Stimulated activated CD8-positive, alpha-beta memory T cell treated with anti-CD3 and anti-CD28 coated beads, Interleukin-7, amount 100 ng/mL, for 1 hour (primary cell): ENCODE data around the gene MFN1.
A peak's percentile ranks its signal among the peaks of the same experiment; 100 is the strongest.
"Not testable (repeated sequence)": the region's sequence is repeated elsewhere in the genome, so short reads cannot be mapped to it uniquely, and the experiment has no call there.

Source experiments
- DNase-seq, 2 donors: peaks; one replicate each; pipeline ENCODE4 v3.0.0-alpha.2; 2020; ENCODE audit warnings: low read depth in 2 of 2

The MFN1 gene

GRCh38 chr3:179347345-179348194 is at the start of gene MFN1:
Gene MFN1, plus strand, starts transcription at chr3:179347709. Its CDS starts 1,143 bp downstream, at chr3:179348852.
- peak; percentile 71 to 75 for DNase-seq

- DNase-seq: no peak
Measured at GRCh38 chr3:179297971-179298725, 49.4 kb upstream of the MFN1 start.

- DNase-seq: no peak
Measured at GRCh38 chr3:179299316-179299715, 48.2 kb upstream of the MFN1 start.

- DNase-seq: no peak
Measured at GRCh38 chr3:179299999-179300613, 47.4 kb upstream of the MFN1 start.

- DNase-seq: no peak
Measured at GRCh38 chr3:179301645-179302044, 45.9 kb upstream of the MFN1 start.

- DNase-seq: no peak
Measured at GRCh38 chr3:179302111-179302510, 45.4 kb upstream of the MFN1 start.

- no peak for DNase-seq
Measured at GRCh38 chr3:179304605-179305004, 42.9 kb upstream of the MFN1 start.

- not testable (repeated sequence) for DNase-seq
Measured at GRCh38 chr3:179307362-179307761, 40.1 kb upstream of the MFN1 start.

GRCh38 chr3:179308001-179308400 is 39.5 kb upstream of the MFN1 start:
- no peak for DNase-seq

GRCh38 chr3:179309225-179310078 is 38.1 kb upstream of the MFN1 start:
- DNase-seq: no peak

- DNase-seq: no peak
Measured at GRCh38 chr3:179318876-179319275, 28.6 kb upstream of the MFN1 start.

- DNase-seq: no peak
Measured at GRCh38 chr3:179321668-179322285, 25.7 kb upstream of the MFN1 start.

- peak; percentile 60 to 70 for DNase-seq
Measured at GRCh38 chr3:179322286-179323196, 25.0 kb upstream of the MFN1 start, which contains the start of gene ZNF639. Gene ZNF639, plus strand, starts transcription at chr3:179323031. Its CDS starts 5,263 bp downstream, at chr3:179328294.

- DNase-seq: peak in 1 of 2 donors; percentile 29
Measured at GRCh38 chr3:179323197-179324110, 24.1 kb upstream of the MFN1 start.

- DNase-seq: no peak
Measured at GRCh38 chr3:179324270-179324754, 23.2 kb upstream of the MFN1 start.

- DNase-seq: no peak
Measured at GRCh38 chr3:179330438-179330837, 17.1 kb upstream of the MFN1 start.

GRCh38 chr3:179332240-179332639 is 15.3 kb upstream of the MFN1 start:
- no peak for DNase-seq

- DNase-seq: no peak
Measured at GRCh38 chr3:179333084-179333483, 14.4 kb upstream of the MFN1 start.
